Heart right ventricle (tissue), 16 donors: ENCODE data around the gene GARNL3. TPM values are rescaled to one million over a fixed set of nuclear protein-coding genes. Genes with fewer than 3 reads are reported as not detected.

Source experiments
- ATAC-seq, 8 donors: fragments of 200-7000 bp; cut with Tn5 transposase; one replicate each; pipeline ENCODE4 v1.9.1; 2020; ENCODE audit warnings: mild to moderate bottlenecking in 8 of 8, moderate library complexity in 8 of 8, moderate number of reproducible peaks in 1 of 8
- DNase-seq, 2 donors: peaks; one replicate each; pipeline ENCODE4 v3.0.0-alpha.2; 2020
- H3K27ac ChIP-seq, 10 donors: fragments of 200-600 bp; sonication (generic) in 2 of 10; one replicate each; pipeline versions ENCODE4 v1.5.0 to v1.8.0; 2020 to 2022; ENCODE audit warnings: mild to moderate bottlenecking in 3 of 10
- H3K27me3 ChIP-seq, 7 donors: fragments of 200-600 bp; one replicate each; pipeline ENCODE4 v1.8.0; 2021 to 2022; ENCODE audit warnings: mild to moderate bottlenecking in 2 of 7
- H3K36me3 ChIP-seq, 9 donors: fragments of 200-600 bp; sonication (generic) in 1 of 9; one replicate each; pipeline versions ENCODE4 v1.5.0 to v1.8.0; 2020 to 2022; ENCODE audit warnings: mild to moderate bottlenecking in 2 of 9
- H3K4me1 ChIP-seq, 9 donors: fragments of 200-600 bp; sonication (generic) in 1 of 9; one replicate each; pipeline versions ENCODE4 v1.5.0 to v1.8.0; 2020 to 2022; ENCODE audit warnings: mild to moderate bottlenecking in 4 of 9
- H3K4me3 ChIP-seq, 10 donors: fragments of 200-600 bp; sonication (generic) in 2 of 10; one replicate each; pipeline versions ENCODE4 v1.5.0 to v1.8.0; 2020 to 2022; ENCODE audit warnings: mild to moderate bottlenecking in 7 of 10, moderate library complexity in 2 of 10
- H3K9me3 ChIP-seq, 11 donors: fragments of 200-600 bp in 10 of 11; sonication (generic) in 2 of 11; one replicate each; pipeline versions ENCODE4 v1.5.0 to v1.8.0; 2013 to 2022; ENCODE audit warnings: mild to moderate bottlenecking in 2 of 11, control low read depth in 1 of 11, moderate library complexity in 1 of 11
- WGBS, 2 donors: extraction: QIAGEN DNeasy Blood & Tissue Kit; methylation state at CpG; one replicate each; pipeline ENCODE4 v1.1.7; 2013; ENCODE audit warnings: inconsistent platforms in 1 of 2; 5-methylcytosine and 5-hydroxymethylcytosine counted together
- intact Hi-C, 10 donors: fragments of 100-400 bp; cut with DNase I; formaldehyde crosslinking; loops; one replicate each; pipeline versions ENCODE4 v1.11.1 to v1.14.2; 2022
- polyA plus RNA-seq, 2 donors: library from polyadenylated mRNA; stranded (reverse); fragments of 200-250 nt; gene quantifications; one replicate each; pipeline ENCODE4 v1.2.3, GENCODE V29; 2013
- total RNA-seq, 10 donors: library from RNA; stranded (reverse); fragmentation: NEBNext Ultra II Directional in 3 of 10; extraction: Animal tissue kit (Norgen Biotek cat#: 25700) in 3 of 10; gene quantifications; one replicate each; pipeline versions ENCODE4 v1.2.1 to v1.2.4, GENCODE V29; 2021 to 2023
- TF ChIP-seq, protein P1 (sequence below), 9 donors: fragments of 200-600 bp; sonication (generic) in 2 of 9; IDR thresholded peaks; one replicate each; pipeline versions ENCODE4 v1.5.0 to v1.8.0; 2021 to 2022; ENCODE audit warnings: antibody characterized with exemption in 9 of 9, mild to moderate bottlenecking in 5 of 9, moderate library complexity in 1 of 9
- donor health status: Arrhythmogenic right ventricular cardiomyopathy.
- donor health status: ischemic (EF 13 %, LVEDD 7.1; RV severe dilation, severe dysfunction).
- donor health status: healthy with polysubstance abuse.
- donor health status: DM: no; HTN: yes; CAD: no.
- donor health status: DM: no; HTN: no; CAD: no.
- donor health status: ischemic (EF 25% LVEDD 6.9; RV normal size, moderate dysfunction).
- donor health status: ischemic (EF 25% LVEDD 5.7; RV mildly dilated, moderate dysfunction).
- donor health status: healthy.
- donor health status: DM: yes; HTN: yes; CAD: no.
- donor health status: Ischemic cardiomyopathy.
- donor health status: ischemic (EF 35%, LVEDD 5.7; RV mildly dilated, moderate dysfunction).
- donor health status: nonischemic (EF 11% LVEDD 7.7; RV severe dilation, severe dysfunction).
- donor health status: DM: yes; HTN: yes; CAD: no.
- donor health status: PGD.
- donor health status: ischemic (EF 29% LVEDD 5.4; RV normal size, mild dysfunction).
- donor health status: nonischemic (EF 23%, LVEDD 6.1; RV moderate dilation, normal function).

Gene GARNL3
- total and polyA plus RNA-seq, 12 donors: 3.3 to 53.1 (median 28.3) TPM

DNA sequence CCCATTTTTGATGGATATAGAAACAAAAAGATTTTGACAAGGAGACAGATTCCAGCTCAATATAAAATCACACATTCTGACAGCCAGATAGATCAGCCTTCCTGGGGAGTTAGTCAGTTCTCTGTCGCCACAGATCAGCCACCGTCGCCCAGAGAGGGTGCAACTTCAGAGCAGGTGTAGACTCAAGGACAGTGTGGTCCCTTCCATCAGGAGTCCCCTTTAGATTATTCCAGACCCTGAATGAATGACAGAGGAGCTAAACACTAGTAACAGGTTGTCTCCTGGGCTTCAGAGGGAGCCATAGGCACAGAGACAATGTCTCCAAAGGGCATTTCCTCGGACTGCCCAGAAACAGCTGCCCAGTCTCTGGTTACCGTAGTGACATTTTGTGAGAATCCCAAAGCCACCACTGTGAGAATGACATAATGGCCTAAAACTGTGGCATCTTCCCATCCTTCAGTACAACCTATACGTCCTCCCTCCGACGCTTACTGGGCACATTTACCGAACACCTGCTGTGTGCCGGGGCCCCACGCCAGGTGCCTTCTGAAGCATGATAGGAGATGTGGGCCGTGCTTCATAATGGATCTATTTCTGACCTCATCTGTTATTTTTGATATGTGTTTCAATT, 85.0 kb downstream of the GARNL3 start:
- TF ChIP-seq, protein P1, sequence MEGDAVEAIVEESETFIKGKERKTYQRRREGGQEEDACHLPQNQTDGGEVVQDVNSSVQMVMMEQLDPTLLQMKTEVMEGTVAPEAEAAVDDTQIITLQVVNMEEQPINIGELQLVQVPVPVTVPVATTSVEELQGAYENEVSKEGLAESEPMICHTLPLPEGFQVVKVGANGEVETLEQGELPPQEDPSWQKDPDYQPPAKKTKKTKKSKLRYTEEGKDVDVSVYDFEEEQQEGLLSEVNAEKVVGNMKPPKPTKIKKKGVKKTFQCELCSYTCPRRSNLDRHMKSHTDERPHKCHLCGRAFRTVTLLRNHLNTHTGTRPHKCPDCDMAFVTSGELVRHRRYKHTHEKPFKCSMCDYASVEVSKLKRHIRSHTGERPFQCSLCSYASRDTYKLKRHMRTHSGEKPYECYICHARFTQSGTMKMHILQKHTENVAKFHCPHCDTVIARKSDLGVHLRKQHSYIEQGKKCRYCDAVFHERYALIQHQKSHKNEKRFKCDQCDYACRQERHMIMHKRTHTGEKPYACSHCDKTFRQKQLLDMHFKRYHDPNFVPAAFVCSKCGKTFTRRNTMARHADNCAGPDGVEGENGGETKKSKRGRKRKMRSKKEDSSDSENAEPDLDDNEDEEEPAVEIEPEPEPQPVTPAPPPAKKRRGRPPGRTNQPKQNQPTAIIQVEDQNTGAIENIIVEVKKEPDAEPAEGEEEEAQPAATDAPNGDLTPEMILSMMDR (IDR thresholded peaks at IDR 0.05): no peak
- Histone ChIP-seq H3K9me3 (no peaks in the 10 kb centered on the region), H3K4me1 (peaks cover 0 to 68% (median 12%) of the 10 kb centered on the region in 9 donors), H3K27me3 (no peaks in the 10 kb centered on the region), H3K4me3 (no peak overlapping the region), H3K36me3 (peaks cover 0 to 31% (median 0%) of the 10 kb centered on the region in 9 donors), H3K27ac (peak overlapping the region in 2 of 10 donors; percentile 18 to 51)
- DNase-seq (peak in 1 of 2 donors; percentile 3), ATAC-seq (no peak)
- intact Hi-C loops: loop anchor here in 8 of 10 donors (2.0 to 10.0 kb wide), 7 partner anchors 37 to 137 kb away; no protein-coding TSS in a partner anchor
- WGBS, 2 donors: 88 to 91% methylated on average over 12 of the region's 12 CpGs

DNA sequence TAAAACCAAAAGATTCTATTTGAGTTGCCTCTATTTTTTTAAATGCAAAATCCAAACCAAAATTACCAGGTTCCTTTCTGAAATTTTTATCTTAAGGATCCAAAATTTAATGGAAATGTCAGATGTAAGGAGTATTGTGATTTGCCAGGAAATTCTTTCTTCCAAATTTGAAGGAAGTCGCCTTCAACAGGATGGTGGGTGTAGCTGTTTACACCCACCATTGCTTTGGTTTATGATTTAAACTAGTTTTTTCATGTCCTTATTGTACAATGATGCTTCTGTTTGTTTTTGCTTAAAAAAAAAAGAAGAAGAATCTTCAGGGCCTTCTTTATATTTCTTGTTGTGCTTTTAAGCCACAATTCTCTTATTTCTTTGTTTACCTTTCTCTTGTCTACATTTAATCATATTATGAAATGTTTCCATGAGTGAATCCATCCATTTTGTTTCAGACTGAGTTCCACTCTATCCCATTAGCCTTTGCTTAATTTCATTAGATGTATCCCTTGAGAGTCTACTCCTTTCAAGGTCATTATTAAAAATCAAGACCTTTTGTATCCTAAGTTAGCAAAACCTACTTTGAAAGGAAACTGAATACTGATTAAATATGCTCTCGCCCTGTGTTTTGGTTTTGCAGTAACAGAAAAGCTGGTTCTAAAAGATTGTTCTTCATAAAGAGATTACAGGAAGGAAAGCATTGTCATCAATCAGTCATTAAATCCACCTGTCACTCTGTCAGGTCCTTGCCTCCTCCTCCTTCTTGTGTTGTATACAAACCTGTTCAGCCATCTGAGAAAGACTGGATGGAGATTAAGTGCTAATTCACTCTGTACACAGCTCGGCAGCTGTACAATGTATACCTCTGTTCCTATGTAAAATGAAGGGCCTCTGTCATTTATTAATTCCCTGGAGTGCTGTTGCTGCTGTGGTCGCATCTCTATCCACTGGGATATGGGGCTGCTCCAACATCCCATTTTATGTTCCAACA, 86.9 kb downstream of the GARNL3 start:
- Histone ChIP-seq H3K27me3 (no peaks in the 10 kb centered on the region), H3K27ac (peak overlapping the region in 7 of 10 donors; percentile 9 to 72 (median 54)), H3K9me3 (no peaks in the 10 kb centered on the region), H3K4me1 (peaks cover 0 to 50% (median 2%) of the 10 kb centered on the region in 9 donors), H3K4me3 (no peak overlapping the region), H3K36me3 (peaks cover 0 to 33% (median 0%) of the 10 kb centered on the region in 9 donors)
- intact Hi-C loops: loop anchor here in 1 of 10 donors (10.0 kb wide), 1 partner anchor 137 kb away; no protein-coding TSS in a partner anchor
- TF ChIP-seq, protein P1 (IDR thresholded peaks at IDR 0.05): no peak
- 71 to 75% methylated on average over 4 of the region's 4 CpGs for WGBS, 2 donors
- DNase-seq (no peak), ATAC-seq (peak in 3 of 8 donors; percentile 54 to 70 (median 67))

DNA sequence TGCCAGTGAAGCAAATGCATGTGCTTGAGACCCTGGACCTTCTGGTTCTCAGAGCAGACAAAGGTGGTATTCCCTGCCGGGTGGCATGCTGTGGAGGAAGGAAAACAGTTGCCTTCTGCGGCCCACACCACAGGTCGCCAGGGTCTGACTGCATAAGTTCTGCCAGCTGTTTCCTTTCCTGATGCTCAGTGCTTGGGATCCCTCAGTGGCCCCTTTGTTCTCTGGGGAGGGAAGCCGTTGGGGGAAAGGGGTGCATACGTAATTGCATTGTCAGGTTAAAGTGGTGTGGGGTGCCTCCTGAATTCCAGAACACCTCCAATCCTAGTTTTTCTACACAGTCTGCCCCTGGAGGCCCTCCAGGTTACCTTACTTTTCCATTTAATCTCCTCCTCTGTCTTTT, 89.3 kb downstream of the GARNL3 start:
- TF ChIP-seq, protein P1 (IDR thresholded peaks at IDR 0.05): no peak
- 64 to 70% methylated on average over 5 of the region's 5 CpGs for WGBS, 2 donors
- Histone ChIP-seq H3K27me3 (no peaks in the 10 kb centered on the region), H3K4me1 (peaks cover 0 to 33% (median 0%) of the 10 kb centered on the region in 9 donors), H3K4me3 (no peak overlapping the region), H3K9me3 (no peaks in the 10 kb centered on the region), H3K36me3 (peaks cover 0 to 50% (median 4%) of the 10 kb centered on the region in 9 donors), H3K27ac (peak overlapping the region in 1 of 10 donors; percentile 6)
- intact Hi-C loops: loop anchor here in 1 of 10 donors (10.0 kb wide), 1 partner anchor 139 kb away; no protein-coding TSS in a partner anchor
- ATAC-seq (no peak), DNase-seq (no peak)

DNA sequence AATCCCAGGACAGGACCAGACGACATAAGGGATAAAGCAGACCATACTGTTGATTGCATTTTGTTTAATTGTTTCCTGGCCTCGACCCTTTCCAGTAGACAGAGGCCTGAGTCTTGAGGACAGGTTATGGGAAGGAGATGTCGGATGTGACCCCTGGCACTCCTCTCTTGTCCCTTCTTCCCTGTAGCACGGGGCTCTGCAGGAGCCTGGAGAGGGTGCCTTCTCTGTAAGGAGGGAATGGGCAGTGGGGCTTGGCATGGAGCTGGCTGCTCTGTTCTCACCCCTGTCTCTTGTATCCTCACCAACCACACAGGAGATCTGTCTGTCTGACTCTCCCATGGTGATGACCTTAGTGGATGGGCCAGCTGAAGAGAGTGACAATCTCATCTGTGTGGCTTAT, 92.3 kb downstream of the GARNL3 start:
- intact Hi-C loops: loop anchor here in 1 of 10 donors (10.0 kb wide), 1 partner anchor 142 kb away; no protein-coding TSS in a partner anchor
- no peak overlapping the region for H3K27ac ChIP-seq
- no peak for ATAC-seq
- 78 to 95% methylated on average over 4 of the region's 4 CpGs for WGBS, 2 donors
- H3K27me3 ChIP-seq: no peaks in the 10 kb centered on the region
- no peak for DNase-seq
- H3K9me3 ChIP-seq: no peaks in the 10 kb centered on the region
- H3K4me3 ChIP-seq: no peak overlapping the region
- peaks cover 0 to 66% (median 0%) of the 10 kb centered on the region in 9 donors for H3K36me3 ChIP-seq
- peaks cover 0 to 24% (median 0%) of the 10 kb centered on the region in 9 donors for H3K4me1 ChIP-seq
- TF ChIP-seq, protein P1 (IDR thresholded peaks at IDR 0.05): no peak
